Smooth muscle cell (in vitro differentiated cells): ENCODE data around the gene TPM2. TPM values are rescaled to one million over a fixed set of nuclear protein-coding genes. Genes with fewer than 3 reads are reported as not detected.
A peak's percentile ranks its signal among the peaks of the same experiment; 100 is the strongest.

Source experiments
- DNase-seq: peaks from one replicate; lab custom pipeline; 2025; ENCODE audit not compliant: unreplicated experiment; lab: John Stamatoyannopoulos, UW
- H2AFZ ChIP-seq: fragments of 200-600 bp; sonication (generic); 2 replicates; pipeline ENCODE4 v1.6.0; 2016; ENCODE audit warnings: antibody characterized with exemption, low read depth, mild to moderate bottlenecking
- H3F3A ChIP-seq: fragments of 200-600 bp; sonication (generic); 2 replicates; pipeline ENCODE4 v1.6.0; 2017; ENCODE audit warnings: antibody characterized with exemption, low read depth
- H3K27ac ChIP-seq: fragments of 200-600 bp; sonication (generic); 2 replicates; pipeline ENCODE4 v1.5.1; 2016; ENCODE audit warnings: low read depth, mild to moderate bottlenecking
- H3K27me3 ChIP-seq: fragments of 200-600 bp; sonication (generic); 2 replicates; pipeline ENCODE4 v1.6.1; 2016; ENCODE audit warnings: low read depth, mild to moderate bottlenecking
- H3K36me3 ChIP-seq: fragments of 200-600 bp; sonication (generic); 2 replicates; pipeline ENCODE4 v1.5.1; 2016; ENCODE audit warnings: low read depth
- H3K4me1 ChIP-seq: fragments of 200-600 bp; sonication (generic); 2 replicates; pipeline ENCODE4 v1.5.1; 2016; ENCODE audit warnings: low read depth
- H3K4me2 ChIP-seq: fragments of 200-600 bp; sonication (generic); 2 replicates; pipeline ENCODE4 v1.6.0; 2016; ENCODE audit warnings: mild to moderate bottlenecking
- H3K4me3 ChIP-seq: fragments of 200-600 bp; sonication (generic); 2 replicates; pipeline ENCODE4 v1.5.1; 2016; ENCODE audit warnings: mild to moderate bottlenecking
- H3K79me2 ChIP-seq: fragments of 200-600 bp; sonication (generic); 2 replicates; pipeline ENCODE4 v1.6.0; 2016; ENCODE audit warnings: low read depth, mild to moderate bottlenecking
- H3K9ac ChIP-seq: fragments of 200-600 bp; sonication (generic); 2 replicates; pipeline ENCODE4 v1.6.0; 2016; ENCODE audit warnings: low read depth
- H3K9me3 ChIP-seq: fragments of 200-600 bp; sonication (generic); replicated peaks from 2 replicates; pipeline ENCODE4 v1.5.1; 2016; ENCODE audit warnings: low read depth
- H4K20me1 ChIP-seq: fragments of 200-600 bp; sonication (generic); 2 replicates; pipeline ENCODE4 v1.6.0; 2016; ENCODE audit warnings: low read depth
- CTCF ChIP-seq: fragments of 200-600 bp; sonication (generic); IDR thresholded peaks from 2 replicates; pipeline ENCODE4 v1.5.1; 2017; ENCODE audit warnings: borderline replicate concordance, mild to moderate bottlenecking, antibody characterized with exemption; ENCODE audit not compliant: insufficient read depth, poor library complexity, severe bottlenecking
- WGBS: methylation state at CpG from one replicate; pipeline ENCODE4 v1.1.7; 2016; ENCODE audit warnings: low lambda C conversion rate; 5-methylcytosine and 5-hydroxymethylcytosine counted together
- polyA plus RNA-seq: library from polyadenylated mRNA; unstranded; fragments of >200 nt; fragmentation: Nextera tagmentation; extraction: Ambion mirVana; gene quantifications from 2 replicates; pipeline ENCODE4 v1.2.1, GENCODE V29; 2016
- total RNA-seq: library from RNA; depleted of rRNA; stranded (reverse); fragments of >200 nt; gene quantifications from 2 replicates; pipeline ENCODE4 v1.2.3, GENCODE V29; 2014

TPM2 gene
- total and polyA plus RNA-seq, 2 experiments from 2014 or later: 925 to 2,131 TPM

GRCh38 chr9:35691757-35692301, 2.1 kb upstream of the TPM2 start:
- Histone ChIP-seq H3K27ac (peak overlapping the region; percentile 95), H3K27me3 (no peaks in the 10 kb centered on the region), H3K4me1 (peaks cover 18% of the 10 kb centered on the region), H3K36me3 (no peaks in the 10 kb centered on the region), H3K79me2 (peaks cover 29% of the 10 kb centered on the region), H3K9ac (no peak overlapping the region), H2AFZ (no peak overlapping the region), H3K4me3 (no peak overlapping the region), H3F3A (peaks cover 56% of the 10 kb centered on the region), H4K20me1 (peaks cover 36% of the 10 kb centered on the region), H3K9me3 (no peaks in the 10 kb centered on the region), H3K4me2 (peak overlapping the region; percentile 95)
- 67% methylated on average over 13 of the region's 13 CpGs for WGBS
- no peak for DNase-seq
- no peak for TF ChIP-seq CTCF

GRCh38 chr9:35691334-35691650, 1.6 kb upstream of the TPM2 start:
- Histone ChIP-seq H3K4me3 (peak overlapping the region; percentile 70), H3K4me2 (peak overlapping the region; percentile 95), H3K79me2 (peaks cover 34% of the 10 kb centered on the region), H3K4me1 (peaks cover 18% of the 10 kb centered on the region), H3K27me3 (no peaks in the 10 kb centered on the region), H3K27ac (peak overlapping the region; percentile 95), H3F3A (peaks cover 58% of the 10 kb centered on the region), H3K36me3 (no peaks in the 10 kb centered on the region), H3K9ac (no peak overlapping the region), H2AFZ (no peak overlapping the region), H4K20me1 (peaks cover 40% of the 10 kb centered on the region), H3K9me3 (no peaks in the 10 kb centered on the region)
- no peak for TF ChIP-seq CTCF
- no peak for DNase-seq
- 10% methylated on average over 10 of the region's 10 CpGs for WGBS

GRCh38 chr9:35690614-35691333, 1.0 kb upstream of the TPM2 start:
- Histone ChIP-seq H3K27ac (peak overlapping the region; percentile 95), H4K20me1 (peaks cover 40% of the 10 kb centered on the region), H3K9ac (peak overlapping the region; percentile 90)

More at GRCh38 chr9:35690614-35691333, 1.0 kb upstream of the TPM2 start:
- Histone ChIP-seq H3K4me2 (peak overlapping the region; percentile 95), H3K9me3 (no peaks in the 10 kb centered on the region), H3K4me1 (peaks cover 18% of the 10 kb centered on the region), H3K79me2 (peaks cover 35% of the 10 kb centered on the region), H3F3A (peaks cover 55% of the 10 kb centered on the region), H3K36me3 (no peaks in the 10 kb centered on the region), H2AFZ (no peak overlapping the region), H3K27me3 (no peaks in the 10 kb centered on the region), H3K4me3 (peak overlapping the region; percentile 70)
- TF ChIP-seq CTCF: no peak
- DNase-seq: peak; percentile 75
- 1% methylated on average over 14 of the region's 61 CpGs for WGBS
